ENCODE measurements around the gene PRRC2A. TPM values are rescaled to one million over a fixed set of nuclear protein-coding genes. Genes with fewer than 3 reads are reported as not detected.
A peak's percentile ranks its signal among the peaks of the same experiment; 100 is the strongest.

The PRRC2A gene
- total RNA-seq, 1 donor from 2014 or later = 235 TPM

- Mint-ChIP-seq H3K4me1 (ENCODE audit: unreplicated experiment) (no peaks in the 10 kb centered on the region), H3K27ac (no peak overlapping the region), H3K36me3 (peaks cover 26% of the 10 kb centered on the region), H3K4me3 (no peak overlapping the region), H3K27me3 (no peaks in the 10 kb centered on the region), H3K9me3 (no peaks in the 10 kb centered on the region)
- no peak for TF ChIP-seq CTCF (conservative IDR thresholded peaks at IDR 0.05)
- no peak for DNase-seq (ENCODE audit: extremely low spot score, unreplicated experiment)
These were observed 22.5 kb downstream of the PRRC2A start for GRCh38 chr6:31642798-31643570.

- no peak overlapping the region for H3K4me3 Mint-ChIP-seq
- H3K4me1 Mint-ChIP-seq (ENCODE audit: unreplicated experiment) = no peaks in the 10 kb centered on the region
- H3K27ac Mint-ChIP-seq = no peak overlapping the region
- no peak for TF ChIP-seq CTCF (conservative IDR thresholded peaks at IDR 0.05)
- peaks cover 28% of the 10 kb centered on the region for H3K36me3 Mint-ChIP-seq
- no peak for DNase-seq (ENCODE audit: extremely low spot score, unreplicated experiment)
- no peaks in the 10 kb centered on the region for H3K27me3 Mint-ChIP-seq
- no peaks in the 10 kb centered on the region for H3K9me3 Mint-ChIP-seq
These were observed 23.4 kb downstream of the PRRC2A start for GRCh38 chr6:31643818-31644454.

- Mint-ChIP-seq H3K36me3 (peaks cover 27% of the 10 kb centered on the region), H3K4me1 (ENCODE audit: unreplicated experiment) (no peaks in the 10 kb centered on the region), H3K4me3 (no peak overlapping the region), H3K9me3 (no peaks in the 10 kb centered on the region), H3K27me3 (no peaks in the 10 kb centered on the region), H3K27ac (no peak overlapping the region)
- no peak for TF ChIP-seq CTCF (conservative IDR thresholded peaks at IDR 0.05)
- no peak for DNase-seq (ENCODE audit: extremely low spot score, unreplicated experiment)
These were observed 24.8 kb downstream of the PRRC2A start for GRCh38 chr6:31645325-31645724.

- TF ChIP-seq CTCF (conservative IDR thresholded peaks at IDR 0.05) = no peak
- Mint-ChIP-seq H3K36me3 (peaks cover 30% of the 10 kb centered on the region), H3K27me3 (no peaks in the 10 kb centered on the region), H3K27ac (peak overlapping the region; percentile 99), H3K9me3 (no peaks in the 10 kb centered on the region), H3K4me3 (peak overlapping the region; percentile 96), H3K4me1 (ENCODE audit: unreplicated experiment) (peaks cover 25% of the 10 kb centered on the region)
- DNase-seq (ENCODE audit: extremely low spot score, unreplicated experiment) = no peak
These were observed 31.2 kb downstream of the PRRC2A start for GRCh38 chr6:31651602-31652191.

GRCh38 chr6:31652925-31653724, 32.6 kb downstream of the PRRC2A start:
- Mint-ChIP-seq H3K4me3 (peak overlapping the region; percentile 96), H3K27me3 (no peaks in the 10 kb centered on the region), H3K9me3 (no peaks in the 10 kb centered on the region), H3K4me1 (ENCODE audit: unreplicated experiment) (peaks cover 29% of the 10 kb centered on the region), H3K36me3 (peaks cover 35% of the 10 kb centered on the region), H3K27ac (peak overlapping the region; percentile 99)
- DNase-seq (ENCODE audit: extremely low spot score, unreplicated experiment) = peak; percentile 84
- TF ChIP-seq CTCF (conservative IDR thresholded peaks at IDR 0.05) = no peak

Measured in type B pancreatic cell (in vitro differentiated cells).